A549 (cell line): ENCODE results near the gene MSI2. TPM values are rescaled to one million over a fixed set of nuclear protein-coding genes. Genes with fewer than 3 reads are reported as not detected.

Experiments
- ATAC-seq, 2 experiments: fragments of 200-7000 bp in 1 of 2; fragments of >200 bp in 1 of 2; cut with Nextera tagmentation in 1 of 2; cut with Tn5 transposase in 1 of 2; 3 replicates each; pipeline versions ENCODE4 v1.8.0 to v1.9.1; 2018 to 2020; ENCODE audit warnings: mild to moderate bottlenecking in 1 of 2, moderate library complexity in 1 of 2
- CTCF ChIA-PET: fragments of 300-600 bp; sonication (Branson Sonifier 250); formaldehyde crosslinking; extraction: SDS; loops from one replicate; lab custom pipeline; 2021; ENCODE audit warnings: antibody characterized with exemption, inconsistent platforms; lab: Yijun Ruan, JAX
- POLR2A ChIA-PET: fragments of 350-600 bp; formaldehyde crosslinking; extraction: SDS; loops from one replicate; lab custom pipeline; 2021; ENCODE audit warnings: antibody characterized with exemption, inconsistent platforms; lab: Yijun Ruan, JAX
- DNase-seq, 2 experiments: peaks; one replicate each; pipeline versions ENCODE4 v3.0.0 to v3.0.0-alpha.2; 2011 to 2016; ENCODE audit warnings: low read depth in 1 of 2, low spot score in 1 of 2
- FAIRE-seq: peaks from 2 replicates; lab custom pipeline; 2011; peaks lifted over from hg19 to GRCh38; lab: Jason Lieb, UNC
- H3K27ac ChIP-seq, 2 experiments: fragments of >200 bp; sonication (Bioruptor Twin); formaldehyde crosslinking; 3 replicates each; pipeline ENCODE4 v1.5.1; 2016 to 2017
- H3K4me1 ChIP-seq: fragments of >200 bp; sonication (Bioruptor Twin); formaldehyde crosslinking; 3 replicates; pipeline ENCODE4 v1.6.1; 2016
- H3K4me2 ChIP-seq: fragments of >200 bp; sonication (Bioruptor Twin); formaldehyde crosslinking; 3 replicates; pipeline ENCODE4 v1.6.1; 2016
- H3K4me3 ChIP-seq: fragments of >200 bp; sonication (Bioruptor Twin); formaldehyde crosslinking; 3 replicates; pipeline ENCODE4 v1.5.1; 2016
- H3K9me3 ChIP-seq: fragments of >200 bp; sonication (Bioruptor Twin); formaldehyde crosslinking; 3 replicates; pipeline ENCODE4 v1.6.1; 2016
- ATOH8 ChIP-seq: fragments of 250-450 bp; sonication (Bioruptor Pico); IDR thresholded peaks from 2 replicates; pipeline ENCODE4 v1.5.0; 2020; ENCODE audit warnings: low read depth, mild to moderate bottlenecking, moderate library complexity
- BHLHE40 ChIP-seq: IDR thresholded peaks from 2 replicates; pipeline ENCODE4 v1.6.1; 2012; ENCODE audit warnings: low read depth, low read length, inconsistent platforms
- CEBPB ChIP-seq, 2 experiments: fragments of >200 bp in 1 of 2; sonication (Bioruptor Twin) in 1 of 2; formaldehyde crosslinking in 1 of 2; IDR thresholded peaks; 2 replicates each; pipeline ENCODE4 v1.6.1; 2012 to 2016
- CTCF ChIP-seq: fragments of >200 bp; sonication (Bioruptor Twin); formaldehyde crosslinking; IDR thresholded peaks from 3 replicates; pipeline ENCODE4 v1.5.1; 2016
- E2F6 ChIP-seq: IDR thresholded peaks from 2 replicates; pipeline ENCODE4 v1.6.1; 2012; ENCODE audit warnings: low read depth, borderline replicate concordance
- EHMT2 ChIP-seq: fragments of 200-600 bp; sonication (generic); IDR thresholded peaks from 2 replicates; pipeline ENCODE4 v1.6.1; 2016; ENCODE audit warnings: antibody characterized with exemption, low read depth, mild to moderate bottlenecking, moderate library complexity
- GATA3 ChIP-seq: IDR thresholded peaks from 2 replicates; pipeline ENCODE4 v1.6.1; 2012; ENCODE audit warnings: borderline replicate concordance
- HES2 ChIP-seq: fragments of >200 bp; sonication (Bioruptor Twin); formaldehyde crosslinking; IDR thresholded peaks from 2 replicates; pipeline ENCODE4 v1.6.1; 2016
- HOXB5 ChIP-seq: fragments of 250-450 bp; sonication (Bioruptor Pico); IDR thresholded peaks from 2 replicates; pipeline ENCODE4 v1.5.0; 2020; ENCODE audit warnings: mild to moderate bottlenecking, moderate library complexity
- JUNB ChIP-seq: fragments of >200 bp; sonication (Bioruptor Twin); formaldehyde crosslinking; IDR thresholded peaks from 2 replicates; pipeline ENCODE4 v1.6.1; 2016
- NFE2L2 ChIP-seq: fragments of 150-350 bp; conservative IDR thresholded peaks from 2 replicates; pipeline ENCODE4 v1.6.1; 2014; ENCODE audit warnings: low read length
- NR3C1 ChIP-seq: fragments of >200 bp; sonication (Bioruptor Twin); formaldehyde crosslinking; IDR thresholded peaks from 3 replicates; pipeline ENCODE4 v1.6.1; 2017
- PBX3 ChIP-seq: IDR thresholded peaks from 2 replicates; pipeline ENCODE4 v1.6.1; 2012
- PHF8 ChIP-seq: fragments of 200-600 bp; sonication (generic); IDR thresholded peaks from 2 replicates; pipeline ENCODE4 v1.6.1; 2016; ENCODE audit warnings: low read depth, mild to moderate bottlenecking, antibody characterized with exemption, moderate library complexity, borderline replicate concordance
- POLR2A ChIP-seq: IDR thresholded peaks from 2 replicates; pipeline ENCODE4 v1.6.1; 2012; ENCODE audit warnings: mild to moderate bottlenecking, low read length
- RCOR1 ChIP-seq: fragments of 150-350 bp; IDR thresholded peaks from 2 replicates; pipeline ENCODE4 v1.6.1; 2014; ENCODE audit warnings: antibody characterized with exemption, low read length, low read depth
- REST ChIP-seq: fragments of 200-600 bp; sonication (generic); IDR thresholded peaks from 2 replicates; pipeline ENCODE4 v1.6.1; 2016; ENCODE audit warnings: antibody characterized with exemption, mild to moderate bottlenecking, moderate library complexity
- RFX5 ChIP-seq: fragments of 450-650 bp; IDR thresholded peaks from 2 replicates; pipeline ENCODE4 v1.7.1; 2014; ENCODE audit warnings: antibody characterized with exemption, mild to moderate bottlenecking, moderate library complexity
- SMC3 ChIP-seq: fragments of >200 bp; sonication (Bioruptor Twin); formaldehyde crosslinking; IDR thresholded peaks from 3 replicates; pipeline ENCODE4 v1.6.1; 2018; ENCODE audit warnings: inconsistent platforms
- SREBF2 ChIP-seq: fragments of 450-650 bp; IDR thresholded peaks from 2 replicates; pipeline ENCODE4 v1.6.1; 2014; ENCODE audit warnings: mild to moderate bottlenecking, moderate library complexity
- TFCP2L1 ChIP-seq: fragments of 250-450 bp; sonication (Bioruptor Pico); IDR thresholded peaks from 2 replicates; pipeline ENCODE4 v1.5.0; 2021; ENCODE audit warnings: mild to moderate bottlenecking
- ZC3H11A ChIP-seq: fragments of 450-650 bp; IDR thresholded peaks from 2 replicates; pipeline ENCODE4 v1.6.1; 2014; ENCODE audit warnings: antibody characterized with exemption, mild to moderate bottlenecking
- ZSCAN20 ChIP-seq: fragments of 250-450 bp; sonication (Bioruptor Pico); IDR thresholded peaks from 2 replicates; pipeline ENCODE4 v1.8.0; 2022; ENCODE audit warnings: mild to moderate bottlenecking, moderate library complexity
- WGBS: methylation state at CpG from one replicate; pipeline ENCODE4 v1.1.6; 2017; ENCODE audit errors: missing lambda C conversion rate; 5-methylcytosine and 5-hydroxymethylcytosine counted together
- polyA plus RNA-seq, 4 experiments: library from polyadenylated mRNA; depleted of rRNA in 3 of 4; stranded (reverse); fragments of >200 nt; fragmentation: RNase III in 1 of 4; extraction: RNeasy Plus Mini Kit Qiagen cat#74134 plus additional on column Dnase treatment in 1 of 4; gene quantifications; 2 replicates in 3 of 4; 3 replicates in 1 of 4; pipeline ENCODE4 v1.2.3, GENCODE V29; 2011 to 2017

MSI2 gene
- polyA plus RNA-seq, 2 of the 4 experiments (the other 2 are of a cell fraction) = 43.6 to 44.4 TPM

- no peaks in the 10 kb centered on the region for H3K9me3 ChIP-seq
- no peak overlapping the region for H3K4me2 ChIP-seq
- WGBS = 90% methylated on average over 6 of the region's 6 CpGs
- no peaks in the 10 kb centered on the region for H3K4me1 ChIP-seq
- DNase-seq (no peak), ATAC-seq (no peak), FAIRE-seq (no peak)
- CTCF ChIA-PET = interaction anchor here (1.1 to 2.5 kb wide), 4 partner anchors 9 to 201 kb away, joined by 3 to 10 read pairs (median 8); no protein-coding TSS in a partner anchor
- TF ChIP-seq BHLHE40 (no peak), NR3C1 (no peak), RCOR1 (no peak), TFCP2L1 (CRISPR knock-in tag) (no peak), PBX3 (no peak), JUNB (no peak), EHMT2 (no peak), SMC3 (no peak), NFE2L2 (no peak), CEBPB (IDR thresholded peaks at IDR 0.05) (no peak), REST (no peak), ZSCAN20 (CRISPR knock-in tag) (no peak), ZC3H11A (no peak), ATOH8 (CRISPR knock-in tag) (no peak), CTCF (no peak), SREBF2 (no peak), E2F6 (no peak), HOXB5 (CRISPR knock-in tag) (no peak), GATA3 (no peak)
- no peak overlapping the region for H3K27ac ChIP-seq
- no peak overlapping the region for H3K4me3 ChIP-seq
- POLR2A ChIA-PET = no interaction called here
Observed at GRCh38 chr17:57631871-57632270, 375.5 kb downstream of the MSI2 start.

GRCh38 chr17:57632294-57632693 lies 376.0 kb downstream of the MSI2 start:
- H3K4me3 ChIP-seq = no peak overlapping the region
- no peaks in the 10 kb centered on the region for H3K4me1 ChIP-seq
- ChIA-PET POLR2A (no interaction called here), CTCF (interaction anchor here (1.1 to 2.5 kb wide), 3 partner anchors 10 to 39 kb away, joined by 3 to 10 read pairs (median 10); no protein-coding TSS in a partner anchor)
- FAIRE-seq (no peak), ATAC-seq (no peak), DNase-seq (no peak)
- no peaks in the 10 kb centered on the region for H3K9me3 ChIP-seq
- no peak overlapping the region for H3K4me2 ChIP-seq
- H3K27ac ChIP-seq = no peak overlapping the region
- 95% methylated on average over 5 of the region's 5 CpGs for WGBS
- TF ChIP-seq TFCP2L1 (CRISPR knock-in tag) (no peak), NR3C1 (no peak), HES2 (no peak), POLR2A (no peak), REST (no peak), PHF8 (no peak), JUNB (no peak), GATA3 (no peak), CTCF (no peak), RFX5 (no peak)
